Measurements from ENCODE around the gene EMILIN3.

GRCh38 chr20:41403604-41404003 lies 37.0 kb upstream of the EMILIN3 start:
- TF ChIP-seq CTCF (IDR thresholded peaks at IDR 0.05) (no peak), POLR2A (IDR thresholded peaks at IDR 0.05) (no peak)

Data from esophagus squamous epithelium (tissue), 4 donors.